Inflammatory macrophage treated with lipopolysaccharide for 4 hours (primary cell): ENCODE data around the gene PDE2A.

Experiments
- DNase-seq: peaks from one replicate; pipeline ENCODE4 v3.0.0-alpha.2; 2020

Gene PDE2A

GRCh38 chr11:72634016-72634415, 40.2 kb downstream of the PDE2A start:
- no peak for DNase-seq

GRCh38 chr11:72633068-72633467, 41.2 kb downstream of the PDE2A start:
- no peak for DNase-seq

GRCh38 chr11:72631806-72632731, 42.2 kb downstream of the PDE2A start:
- no peak for DNase-seq

- no peak for DNase-seq
Observed at GRCh38 chr11:72630104-72630852, 43.9 kb downstream of the PDE2A start.

GRCh38 chr11:72629266-72629665, 45.0 kb downstream of the PDE2A start:
- DNase-seq, result no peak

- no peak for DNase-seq
Observed at GRCh38 chr11:72627594-72628281, 46.5 kb downstream of the PDE2A start.

GRCh38 chr11:72626414-72626936, 47.7 kb downstream of the PDE2A start:
- no peak for DNase-seq

GRCh38 chr11:72625691-72626413, 48.4 kb downstream of the PDE2A start:
- DNase-seq, result no peak

- peak; percentile 70 for DNase-seq
Observed at GRCh38 chr11:72624496-72625201, 49.6 kb downstream of the PDE2A start.

- DNase-seq, result no peak
Observed at GRCh38 chr11:72623052-72623451, 51.2 kb downstream of the PDE2A start.

GRCh38 chr11:72621008-72621610, 53.1 kb downstream of the PDE2A start:
- no peak for DNase-seq

GRCh38 chr11:72618803-72619202, 55.4 kb downstream of the PDE2A start:
- no peak for DNase-seq

- no peak for DNase-seq
Observed at GRCh38 chr11:72617080-72617762, 57.0 kb downstream of the PDE2A start.

- no peak for DNase-seq
Observed at GRCh38 chr11:72616655-72617054, 57.6 kb downstream of the PDE2A start.

- no peak for DNase-seq
Observed at GRCh38 chr11:72615329-72615728, 58.9 kb downstream of the PDE2A start.

- DNase-seq, result no peak
Observed at GRCh38 chr11:72614381-72614780, 59.8 kb downstream of the PDE2A start.

GRCh38 chr11:72613977-72614376, 60.2 kb downstream of the PDE2A start:
- peak; percentile 85 for DNase-seq

- no peak for DNase-seq
Observed at GRCh38 chr11:72613450-72613849, 60.8 kb downstream of the PDE2A start.

GRCh38 chr11:72609476-72609875, 64.7 kb downstream of the PDE2A start:
- no peak for DNase-seq

- peak; percentile 36 for DNase-seq
Observed at GRCh38 chr11:72609045-72609444, 65.2 kb downstream of the PDE2A start.

- no peak for DNase-seq
Observed at GRCh38 chr11:72607496-72607895, 66.7 kb downstream of the PDE2A start.
